C4-2B (cell line): ENCODE results near the gene RIBC1.
A peak's percentile ranks its signal among the peaks of the same experiment; 100 is the strongest.

Experiments used
- H3K27ac ChIP-seq: fragments of 450-650 bp; 2 replicates; pipeline ENCODE4 v1.5.1; 2017
- CTCF ChIP-seq: fragments of 450-650 bp; conservative IDR thresholded peaks from 2 replicates; pipeline ENCODE4 v1.5.1; 2017; ENCODE audit warnings: mild to moderate bottlenecking
- ZFX ChIP-seq: fragments of 450-650 bp; IDR thresholded peaks from 2 replicates; pipeline ENCODE4 v1.6.1; 2017

Gene RIBC1

GRCh38 chrX:53422861-53423306, at the start of gene RIBC1:
Gene RIBC1, plus strand, starts transcription at chrX:53422873. Its CDS starts 3,404 bp downstream, at chrX:53426277.
- peak within 1 kb of the TSS; percentile 94 for H3K27ac ChIP-seq
- TF ChIP-seq ZFX (no peak), CTCF (no peak)

GRCh38 chrX:53373307-53373706, 49.4 kb upstream of the RIBC1 start:
- no peak overlapping the region for H3K27ac ChIP-seq
- TF ChIP-seq CTCF (no peak), ZFX (no peak)

- H3K27ac ChIP-seq: no peak overlapping the region
- TF ChIP-seq CTCF: no peak
- no peak for TF ChIP-seq ZFX
Observed at GRCh38 chrX:53374222-53374820, 48.4 kb upstream of the RIBC1 start.

- H3K27ac ChIP-seq: no peak overlapping the region
- no peak for TF ChIP-seq ZFX
- TF ChIP-seq CTCF: peak; percentile 17
Observed at GRCh38 chrX:53374923-53375322, 47.8 kb upstream of the RIBC1 start.

- no peak overlapping the region for H3K27ac ChIP-seq
- TF ChIP-seq ZFX (no peak), CTCF (no peak)
Observed at GRCh38 chrX:53376888-53377287, 45.8 kb upstream of the RIBC1 start.

- H3K27ac ChIP-seq: no peak overlapping the region
- TF ChIP-seq ZFX (no peak), CTCF (no peak)
Observed at GRCh38 chrX:53377464-53377863, 45.2 kb upstream of the RIBC1 start.

GRCh38 chrX:53379008-53379710, 43.5 kb upstream of the RIBC1 start:
- TF ChIP-seq CTCF (no peak), ZFX (no peak)
- H3K27ac ChIP-seq: no peak overlapping the region
